ENCODE results near the gene CLEC2L.

Gene CLEC2L

GRCh38 chr7:139557857-139558581, 34.5 kb downstream of the CLEC2L start:
- DNase-seq (ENCODE audit: low read depth in 2 of 2) = no peak

DNA sequence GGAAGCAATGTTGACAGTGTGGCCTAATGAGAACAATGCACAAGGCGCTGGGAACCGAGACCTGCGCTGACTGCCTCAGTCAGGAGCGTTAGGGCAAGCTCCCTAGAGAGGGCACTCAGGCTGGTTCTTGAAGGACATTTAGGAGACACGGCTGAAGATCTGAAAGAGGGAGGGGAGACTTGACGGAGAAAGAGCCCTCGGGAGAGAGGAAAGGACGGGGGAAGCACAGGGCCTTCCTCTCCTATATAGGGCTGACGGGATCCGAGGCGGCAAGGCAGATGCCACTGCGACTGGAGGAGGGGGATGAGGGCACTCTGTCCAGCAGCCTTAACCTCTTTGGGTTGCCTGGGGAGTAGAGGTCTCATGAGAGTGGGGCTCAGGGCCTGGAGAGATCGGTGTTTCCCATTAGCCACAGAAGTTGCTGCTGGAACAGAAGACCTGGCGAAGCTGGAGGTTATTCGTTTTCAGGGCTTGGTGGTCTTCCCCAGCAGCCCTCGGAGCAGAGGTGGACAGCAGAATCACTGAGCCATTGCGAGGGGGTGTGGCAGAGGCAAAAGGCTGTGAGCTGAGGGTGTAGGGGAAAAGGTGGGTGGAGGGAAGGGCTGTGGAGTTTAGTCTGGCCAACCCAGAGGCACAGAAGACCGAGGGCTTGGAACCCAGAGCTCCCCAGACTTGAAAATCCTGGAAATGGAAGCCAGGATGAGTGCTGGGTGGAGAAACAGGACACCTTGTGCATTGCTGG, 36.0 kb downstream of the CLEC2L start:
- no peak for DNase-seq (ENCODE audit: low read depth in 2 of 2)

- no peak for DNase-seq (ENCODE audit: low read depth in 2 of 2)
These were observed 36.7 kb downstream of the CLEC2L start for GRCh38 chr7:139560199-139560598.

DNA sequence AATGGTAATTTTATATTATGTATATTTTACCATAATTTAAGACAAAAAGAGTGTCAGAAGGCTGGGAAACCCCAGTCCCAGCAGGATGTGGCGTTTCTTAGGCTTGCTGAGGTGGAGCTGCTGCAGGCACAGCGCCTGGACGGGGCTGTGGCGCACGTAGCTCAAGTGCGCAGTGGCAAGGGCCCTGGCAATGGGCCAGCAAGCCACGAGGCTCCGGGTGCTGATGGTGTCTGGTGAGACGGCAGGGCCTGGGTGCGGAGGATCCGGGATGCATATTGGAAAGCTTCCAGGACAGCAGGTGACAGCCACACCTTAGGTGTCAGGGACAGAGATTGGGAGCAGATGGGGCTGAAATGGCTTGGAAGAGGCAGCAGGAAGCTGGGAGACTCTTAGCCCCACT, 37.2 kb downstream of the CLEC2L start:
- no peak for DNase-seq (ENCODE audit: low read depth in 2 of 2)

GRCh38 chr7:139562491-139562890, 39.0 kb downstream of the CLEC2L start:
- DNase-seq (ENCODE audit: low read depth in 2 of 2) = no peak

GRCh38 chr7:139562961-139563565, 39.6 kb downstream of the CLEC2L start:
- no peak for DNase-seq (ENCODE audit: low read depth in 2 of 2)

DNA sequence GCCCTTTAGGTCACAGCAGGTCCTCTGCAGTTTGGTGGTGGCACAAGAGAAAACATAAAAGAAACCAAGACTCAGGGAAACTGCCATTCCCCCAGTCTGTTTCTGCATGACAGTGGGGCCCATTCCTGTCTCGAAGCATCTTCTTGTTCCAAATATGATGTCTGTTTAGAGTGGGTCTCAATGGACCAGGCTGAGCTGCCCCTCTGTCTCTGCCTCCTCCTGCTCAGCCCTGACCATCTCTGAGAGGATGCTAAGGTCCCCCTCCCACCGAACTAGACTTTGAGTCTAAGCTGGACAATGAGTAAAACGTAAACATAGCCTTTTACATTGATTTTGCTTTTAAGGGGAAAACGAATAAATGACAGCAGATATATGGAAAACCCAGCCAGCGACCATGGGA, 40.4 kb downstream of the CLEC2L start:
- DNase-seq (ENCODE audit: low read depth in 2 of 2) = no peak

- no peak for DNase-seq (ENCODE audit: low read depth in 2 of 2)
These were observed 42.6 kb downstream of the CLEC2L start for GRCh38 chr7:139566075-139566474.

DNA sequence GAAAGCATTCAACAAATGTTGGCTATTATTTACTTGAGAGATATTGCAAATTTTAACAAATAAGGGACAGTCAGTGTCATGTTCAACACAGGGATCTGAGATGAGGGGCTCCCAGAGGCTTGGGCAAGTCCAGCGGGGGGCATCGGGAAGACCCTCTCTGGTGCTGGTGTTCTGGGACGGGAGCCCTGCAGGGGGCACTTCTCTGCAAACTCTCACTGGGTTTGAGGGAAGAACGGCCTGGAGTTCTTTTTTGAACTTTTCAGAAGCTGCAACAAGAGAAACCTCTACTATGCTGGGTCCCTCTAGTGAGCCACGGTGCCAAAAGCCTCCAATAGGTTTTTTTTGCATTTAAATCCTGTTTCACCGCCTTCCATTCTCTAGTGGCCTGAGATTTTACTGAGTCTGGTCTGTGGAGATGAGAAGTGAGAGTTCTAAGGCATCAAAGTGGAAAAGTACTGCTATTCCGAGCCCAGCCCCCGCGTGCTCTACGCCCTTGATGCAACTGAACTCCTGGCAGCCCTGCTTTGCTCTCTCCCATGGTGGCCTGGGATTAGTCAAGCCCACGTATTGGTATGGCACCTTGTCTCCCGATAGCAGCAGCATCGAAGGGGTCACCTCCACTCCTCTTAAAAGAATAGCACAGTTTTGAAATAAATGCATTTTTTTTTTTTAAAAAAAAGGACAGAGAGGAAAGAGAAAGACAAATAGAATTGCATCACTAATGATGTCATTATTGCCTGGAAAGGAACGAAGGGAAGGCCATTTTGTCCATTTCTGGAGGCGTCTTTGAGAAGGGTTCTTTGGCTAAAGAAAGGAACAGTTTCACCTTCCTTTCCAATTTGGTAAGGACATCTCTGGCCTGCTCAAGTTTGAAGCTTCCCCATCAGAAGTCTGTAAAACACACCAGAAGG, 43.5 kb downstream of the CLEC2L start:
- no peak for DNase-seq (ENCODE audit: low read depth in 2 of 2)

DNA sequence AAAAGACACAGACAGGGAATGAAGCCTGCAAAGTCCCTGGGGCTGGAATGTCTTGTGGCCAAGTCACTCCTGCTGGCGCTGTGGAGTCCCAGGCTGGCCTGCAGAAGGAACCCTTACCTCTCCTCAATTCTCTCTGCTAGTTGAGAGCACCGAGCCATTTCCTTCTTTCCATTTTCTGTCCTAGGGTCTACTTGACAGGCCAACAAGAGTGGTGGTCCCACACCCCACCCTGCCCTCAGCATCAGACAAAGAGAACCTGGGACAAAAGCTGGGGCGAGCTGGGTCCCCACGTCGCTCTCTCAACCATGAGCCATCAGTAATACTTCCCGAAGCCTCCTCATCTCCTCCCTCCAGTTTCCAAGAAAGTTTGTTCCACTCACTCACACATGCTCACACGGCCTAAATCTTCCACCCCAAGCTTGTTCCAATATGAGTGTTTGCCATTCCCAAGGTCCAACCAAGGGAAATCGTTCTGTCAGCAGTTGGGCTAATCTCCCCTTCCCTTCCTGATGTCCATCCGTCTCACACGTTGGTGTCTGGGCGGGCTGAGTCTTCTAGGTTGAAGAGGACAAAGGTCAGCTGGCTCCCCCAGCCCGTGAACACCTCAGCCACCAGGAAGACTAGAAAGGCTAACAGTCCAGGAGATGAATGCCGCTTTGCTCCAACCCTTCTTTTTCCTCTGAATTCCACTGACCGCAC, 44.3 kb downstream of the CLEC2L start:
- no peak for DNase-seq (ENCODE audit: low read depth in 2 of 2)

GRCh38 chr7:139568346-139568675, 44.8 kb downstream of the CLEC2L start:
- DNase-seq (ENCODE audit: low read depth in 2 of 2) = no peak

GRCh38 chr7:139568813-139569490, 45.5 kb downstream of the CLEC2L start:
- no peak for DNase-seq (ENCODE audit: low read depth in 2 of 2)

DNA sequence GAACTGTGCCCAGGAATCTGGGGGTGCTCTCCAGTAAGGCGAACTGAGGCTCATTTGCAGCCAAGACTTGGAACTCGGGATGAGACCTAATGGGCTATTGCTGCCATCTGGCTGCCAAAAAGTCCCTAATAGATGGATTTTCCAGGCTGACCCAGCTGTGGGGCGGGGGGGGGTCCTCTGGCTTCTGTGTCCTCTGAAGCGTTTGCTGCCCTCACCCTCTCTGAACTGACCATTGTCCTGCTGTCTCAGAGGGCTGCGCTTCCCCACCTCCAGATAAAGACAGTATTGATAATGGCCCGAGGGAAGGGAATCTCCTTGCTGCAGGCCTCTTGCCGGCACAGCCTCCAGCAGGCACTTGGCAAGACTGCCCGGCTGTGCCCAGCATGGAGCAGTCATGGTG, 46.6 kb downstream of the CLEC2L start:
- no peak for DNase-seq (ENCODE audit: low read depth in 2 of 2)

GRCh38 chr7:139570626-139571025, 47.1 kb downstream of the CLEC2L start:
- no peak for DNase-seq (ENCODE audit: low read depth in 2 of 2)

DNA sequence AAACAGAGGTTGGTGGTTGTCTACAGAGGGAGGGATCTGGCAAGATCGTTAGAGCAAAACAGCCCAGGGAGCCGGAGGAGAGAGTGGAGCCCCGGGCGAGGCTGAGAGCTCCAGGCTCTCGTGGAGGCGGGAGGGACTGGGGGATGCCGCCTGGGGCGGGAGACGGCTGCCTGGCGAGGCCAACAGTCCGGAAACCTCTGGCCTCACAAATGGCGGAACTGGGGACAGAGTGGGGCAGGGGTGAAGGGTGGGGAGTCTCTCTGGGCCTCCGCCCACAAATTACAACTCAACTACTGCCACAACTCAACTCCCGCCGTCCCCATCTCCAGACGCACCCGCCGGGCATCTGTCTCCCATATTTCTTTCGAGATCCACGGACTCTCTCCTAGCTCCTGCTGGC, 47.7 kb downstream of the CLEC2L start:
- DNase-seq (ENCODE audit: low read depth in 2 of 2) = no peak

DNA sequence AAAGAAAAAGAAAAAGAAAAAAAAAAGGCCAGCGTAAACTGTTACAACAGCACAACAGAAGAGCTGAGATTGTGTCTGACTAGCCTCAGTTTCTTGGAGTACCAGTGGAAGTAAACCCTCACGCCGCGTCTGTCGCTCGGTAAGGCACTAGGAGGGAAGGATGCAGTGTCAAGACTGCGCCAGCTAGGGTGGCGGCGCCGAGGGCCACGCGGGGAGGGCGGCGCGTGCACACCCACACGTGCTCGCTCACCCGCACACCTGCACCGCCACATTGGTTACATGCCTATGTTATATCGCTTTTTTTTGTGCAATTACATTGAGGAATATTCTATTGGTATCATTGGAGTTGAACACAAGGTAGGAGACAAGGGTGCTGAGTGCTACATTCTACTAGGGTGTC, 48.2 kb downstream of the CLEC2L start:
- DNase-seq (ENCODE audit: low read depth in 2 of 2) = no peak

DNA sequence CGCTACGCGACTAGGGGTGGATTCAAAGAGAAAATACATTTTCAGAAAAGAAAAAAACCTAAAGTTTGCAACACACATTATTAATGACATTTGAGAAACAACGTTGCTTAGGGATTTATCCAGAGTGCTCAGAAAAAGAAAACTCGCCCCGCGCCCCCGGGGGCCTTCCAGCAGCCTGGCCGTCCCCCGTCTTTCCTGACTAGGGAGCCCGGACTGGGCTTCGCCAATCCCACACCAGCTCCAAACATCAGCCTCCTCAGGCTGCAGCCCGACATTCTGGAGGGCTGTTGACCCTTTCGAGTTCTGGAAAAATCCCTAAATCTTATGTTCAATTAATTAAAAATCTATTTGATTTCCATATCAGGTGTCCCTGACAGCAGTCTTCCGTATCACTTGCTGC, 48.6 kb downstream of the CLEC2L start:
- DNase-seq (ENCODE audit: low read depth in 2 of 2) = no peak

DNA sequence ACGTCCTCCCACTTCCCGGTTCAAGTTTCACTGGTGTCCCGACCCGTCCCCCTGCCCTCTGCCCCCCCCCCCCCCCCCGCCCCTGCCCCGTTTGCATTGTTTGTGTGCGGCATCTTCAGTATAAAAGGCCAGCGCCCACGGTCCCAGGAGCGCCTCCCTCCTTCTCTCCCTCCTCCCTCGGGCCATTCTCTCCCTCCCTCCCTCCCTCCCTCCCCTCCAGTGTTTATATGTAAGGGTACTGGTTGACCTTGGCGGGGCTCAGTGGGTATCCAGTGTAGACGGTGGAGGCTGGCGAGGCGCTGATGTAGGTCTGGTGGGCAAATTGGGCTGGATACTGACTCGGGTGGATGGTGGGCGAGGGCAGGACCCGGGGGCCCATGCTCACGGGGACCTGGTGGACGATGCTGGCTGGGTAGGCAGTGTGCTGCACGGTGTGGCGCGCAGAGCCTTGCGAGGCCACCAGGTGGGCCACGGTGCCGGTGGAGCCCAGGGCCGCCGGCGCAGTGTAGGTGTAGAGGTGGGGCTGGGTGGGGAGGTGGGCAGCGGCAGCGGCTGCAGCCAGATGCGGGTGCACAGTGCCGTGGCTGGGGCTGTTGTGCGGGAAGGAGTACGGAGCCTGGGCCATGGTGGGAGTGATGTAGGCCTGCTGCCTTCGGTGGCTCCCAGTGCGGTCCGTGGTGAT, 49.4 kb downstream of the CLEC2L start:
- no peak for DNase-seq (ENCODE audit: low read depth in 2 of 2)

GRCh38 chr7:139573871-139574270, 50.4 kb downstream of the CLEC2L start:
- no peak for DNase-seq (ENCODE audit: low read depth in 2 of 2)

- no peak for DNase-seq (ENCODE audit: low read depth in 2 of 2)
These were observed 51.3 kb downstream of the CLEC2L start for GRCh38 chr7:139574618-139575337.
